Measurements from ENCODE around the gene ABR.

GRCh38 chr17:1056761-1057160 is 123.0 kb downstream of the ABR start:
- TF ChIP-seq POLR2AphosphoS5 (IDR thresholded peaks at IDR 0.05) (no peak), POLR2A (IDR thresholded peaks at IDR 0.05) (no peak)

Measured in spleen (tissue), 3 donors.